Left lung (tissue), 10 donors: ENCODE data around the gene HMGCR. TPM values are rescaled to one million over a fixed set of nuclear protein-coding genes. Genes with fewer than 3 reads are reported as not detected.
"Not testable (repeated sequence)": the region's sequence is repeated elsewhere in the genome, so short reads cannot be mapped to it uniquely, and the experiment has no call there.

Source experiments
- ATAC-seq: fragments of 200-7000 bp; cut with Tn5 transposase; one replicate; pipeline ENCODE4 v1.9.1; 2020; ENCODE audit warnings: moderate library complexity
- DNase-seq, 4 donors: peaks; one replicate each; pipeline ENCODE4 v3.0.0-alpha.2; 2013 to 2020
- H3K27ac ChIP-seq, 2 donors: fragments of 200-600 bp; sonication (generic) in 1 of 2; one replicate each; pipeline versions ENCODE4 v1.5.0 to v1.8.0; 2020 to 2021
- H3K27me3 ChIP-seq, 2 donors: fragments of 200-600 bp; sonication (generic) in 1 of 2; one replicate each; pipeline versions ENCODE4 v1.5.0 to v1.8.0; 2020 to 2021
- H3K36me3 ChIP-seq, 2 donors: fragments of 200-600 bp; sonication (generic) in 1 of 2; one replicate each; pipeline versions ENCODE4 v1.5.0 to v1.8.0; 2020 to 2021
- H3K4me1 ChIP-seq, 2 donors: fragments of 200-600 bp; one replicate each; pipeline ENCODE4 v1.8.0; 2021
- H3K4me3 ChIP-seq, 2 donors: fragments of 200-600 bp; sonication (generic) in 1 of 2; one replicate each; pipeline versions ENCODE4 v1.5.0 to v1.8.0; 2020 to 2021; ENCODE audit warnings: mild to moderate bottlenecking in 1 of 2
- H3K9me3 ChIP-seq, 2 donors: fragments of 200-600 bp; sonication (generic) in 1 of 2; one replicate each; pipeline versions ENCODE4 v1.5.0 to v1.8.0; 2020 to 2021
- CTCF ChIP-seq, 2 donors: fragments of 200-600 bp; sonication (generic) in 1 of 2; IDR thresholded peaks; one replicate each; pipeline versions ENCODE4 v1.5.0 to v1.8.0; 2021; ENCODE audit warnings: antibody characterized with exemption in 2 of 2
- intact Hi-C, 2 donors: fragments of 100-400 bp; cut with DNase I; formaldehyde crosslinking; loops; one replicate each; pipeline versions ENCODE4 v1.11.2 to v1.14.2; 2022
- polyA plus RNA-seq, 6 donors: library from polyadenylated mRNA; unstranded; fragments of 120-200 nt; gene quantifications; one replicate each; pipeline ENCODE4 v1.2.1, GENCODE V29; 2013; ENCODE audit not compliant: insufficient read length in 6 of 6
- total RNA-seq, 2 donors: library from RNA; stranded (reverse); fragmentation: NEBNext Ultra II Directional; extraction: Animal tissue kit (Norgen Biotek cat#: 25700); gene quantifications; one replicate each; pipeline ENCODE4 v1.2.1, GENCODE V29; 2021
- donor health status: DM: no; HTN: yes; CAD: no.
- donor health status: DM: no; HTN: no; CAD: no.

The HMGCR gene
- total and polyA plus RNA-seq, 8 donors: 37.2 to 166 (median 54.9) TPM

DNA sequence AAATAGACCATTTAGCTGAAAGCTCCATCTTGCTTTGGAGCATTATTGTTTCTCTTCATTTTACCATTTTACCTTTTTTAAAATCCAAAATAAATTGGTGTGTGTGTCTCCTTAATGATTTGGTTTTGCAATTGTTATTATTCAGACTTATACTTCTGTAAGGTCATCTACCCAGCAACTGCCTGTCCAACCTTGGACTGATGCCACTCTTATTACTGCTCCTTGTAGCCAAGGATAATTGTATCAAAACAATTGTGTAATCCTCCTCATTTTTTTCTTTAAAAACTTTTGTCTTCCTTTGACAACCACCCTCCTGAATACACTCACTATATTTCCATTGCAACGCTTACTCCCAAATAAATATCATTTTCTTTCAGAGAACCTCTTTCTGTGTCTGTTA lies 30.3 kb upstream of the HMGCR start:
- H3K4me1 ChIP-seq: no peaks in the 10 kb centered on the region
- ATAC-seq (no peak), DNase-seq (no peak)
- H3K27me3 ChIP-seq: no peaks in the 10 kb centered on the region
- H3K36me3 ChIP-seq: no peaks in the 10 kb centered on the region
- no peak for TF ChIP-seq CTCF (IDR thresholded peaks at IDR 0.05)
- intact Hi-C loops: no loop called here
- H3K4me3 ChIP-seq: no peak overlapping the region
- no peak overlapping the region for H3K27ac ChIP-seq
- H3K9me3 ChIP-seq: no peaks in the 10 kb centered on the region

DNA sequence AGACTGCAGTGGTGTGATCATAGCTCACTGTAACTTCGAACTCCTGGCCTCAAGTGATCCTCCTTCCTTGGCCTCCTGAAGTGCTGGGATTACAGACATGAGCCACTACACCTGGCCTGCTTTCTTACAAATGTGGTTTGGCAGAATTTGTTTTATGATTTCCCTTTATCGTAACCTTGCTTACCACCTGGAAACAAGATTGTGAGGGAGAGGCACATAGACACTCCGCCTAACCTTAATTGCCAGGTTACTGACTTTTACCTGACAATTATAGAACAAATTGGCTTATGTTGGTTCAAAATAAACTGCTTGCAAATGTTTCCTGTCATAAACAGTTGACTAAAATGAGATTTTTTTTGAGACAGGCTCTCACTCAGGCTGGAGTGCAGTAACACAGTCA lies 26.8 kb upstream of the HMGCR start:
- DNase-seq: no peak
- intact Hi-C loops: no loop called here
- no peaks in the 10 kb centered on the region for H3K36me3 ChIP-seq
- no peak overlapping the region for H3K4me3 ChIP-seq
- no peaks in the 10 kb centered on the region for H3K9me3 ChIP-seq
- TF ChIP-seq CTCF (IDR thresholded peaks at IDR 0.05): no peak
- no peak for ATAC-seq
- H3K27me3 ChIP-seq: no peaks in the 10 kb centered on the region
- no peaks in the 10 kb centered on the region for H3K4me1 ChIP-seq
- no peak overlapping the region for H3K27ac ChIP-seq

DNA sequence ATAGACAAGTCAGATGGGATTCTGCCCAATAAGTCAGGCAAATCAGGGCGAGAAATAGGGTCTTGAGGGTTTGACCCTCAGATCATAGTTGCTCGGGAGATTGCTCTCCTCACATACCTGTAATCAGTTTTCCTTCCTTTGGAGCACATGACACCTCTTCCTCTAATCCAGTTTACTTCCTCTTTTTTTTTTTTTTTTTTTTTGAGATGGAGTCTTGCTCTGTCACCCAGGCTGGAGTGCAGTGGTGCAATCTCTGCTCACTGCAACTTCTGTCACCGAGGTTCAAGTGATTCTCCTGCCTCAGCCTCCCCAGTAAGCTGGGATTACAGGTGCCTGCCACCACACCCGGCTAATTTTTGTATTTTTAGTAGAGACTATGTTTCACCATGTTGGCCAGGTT lies 17.9 kb upstream of the HMGCR start:
- Histone ChIP-seq H3K4me1 (peaks cover 0 to 30% of the 10 kb centered on the region in 2 donors), H3K27ac (peak overlapping the region; percentile 19 to 97)
- intact Hi-C loops, H3K4me3 ChIP-seq, H3K36me3 ChIP-seq, H3K27me3 ChIP-seq, H3K9me3 ChIP-seq: not testable (repeated sequence)
- peak in 1 of 4 donors; percentile 38 for DNase-seq
- ATAC-seq: peak; percentile 48

DNA sequence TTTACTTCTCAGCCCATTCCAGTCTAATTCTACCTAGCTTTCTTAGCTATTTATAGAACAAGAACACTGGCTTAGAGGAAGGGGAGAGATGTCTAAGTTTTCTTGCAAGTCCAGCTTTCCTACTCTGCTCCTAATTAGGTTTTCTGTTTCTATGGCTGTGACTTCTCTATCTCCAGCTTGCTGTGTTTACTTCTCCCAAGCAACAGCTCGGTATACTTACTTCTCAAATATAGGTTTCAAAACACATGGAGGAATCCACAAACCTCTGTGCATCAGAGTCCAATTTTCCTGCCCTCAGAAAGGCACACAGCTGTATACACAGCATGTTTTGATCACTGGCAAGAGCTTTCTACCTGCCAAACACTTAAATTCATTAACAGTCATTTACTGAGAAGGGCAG lies 17.4 kb upstream of the HMGCR start:
- peak overlapping the region; percentile 19 to 97 for H3K27ac ChIP-seq
- DNase-seq: no peak
- no peaks in the 10 kb centered on the region for H3K36me3 ChIP-seq
- no peaks in the 10 kb centered on the region for H3K27me3 ChIP-seq
- peaks cover 0 to 33% of the 10 kb centered on the region in 2 donors for H3K4me1 ChIP-seq
- ATAC-seq: peak; percentile 58
- intact Hi-C loops: no loop called here
- TF ChIP-seq CTCF (IDR thresholded peaks at IDR 0.05): no peak
- H3K4me3 ChIP-seq: no peak overlapping the region
- no peaks in the 10 kb centered on the region for H3K9me3 ChIP-seq

- H3K27ac ChIP-seq: peak overlapping the region in 1 of 2 donors; percentile 97
- H3K9me3 ChIP-seq: no peaks in the 10 kb centered on the region
- H3K36me3 ChIP-seq: no peaks in the 10 kb centered on the region
- H3K4me3 ChIP-seq: no peak overlapping the region
- H3K4me1 ChIP-seq: peaks cover 0 to 33% of the 10 kb centered on the region in 2 donors
- DNase-seq (no peak), ATAC-seq (peak; percentile 53)
- no peaks in the 10 kb centered on the region for H3K27me3 ChIP-seq
- no peak for TF ChIP-seq CTCF (IDR thresholded peaks at IDR 0.05)
- intact Hi-C loops: no loop called here
Measured at GRCh38 chr5:75320371-75320770, 16.6 kb upstream of the HMGCR start.

DNA sequence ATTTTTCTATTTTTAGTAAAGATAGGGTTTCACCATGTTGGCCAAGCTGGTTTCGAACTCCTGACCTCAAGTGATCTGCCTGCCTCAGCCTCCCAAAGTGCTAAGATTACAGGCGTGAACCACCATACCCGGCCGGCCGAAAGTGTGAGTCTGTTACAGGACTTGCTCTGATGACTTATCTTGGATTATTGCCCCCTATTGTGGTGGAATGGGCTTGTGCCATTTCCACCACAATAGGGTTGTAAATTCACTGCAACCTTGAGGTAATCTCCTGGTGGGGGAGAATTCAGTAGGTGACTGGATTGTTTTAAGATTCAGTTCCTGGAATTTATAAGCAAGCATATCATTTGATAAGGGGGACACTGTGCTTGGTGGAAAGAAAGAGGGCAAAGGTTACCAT lies 15.0 kb upstream of the HMGCR start:
- no peaks in the 10 kb centered on the region for H3K36me3 ChIP-seq
- H3K4me3 ChIP-seq: no peak overlapping the region
- H3K27me3 ChIP-seq: no peaks in the 10 kb centered on the region
- H3K27ac ChIP-seq: no peak overlapping the region
- ATAC-seq (no peak), DNase-seq (no peak)
- intact Hi-C loops: no loop called here
- H3K4me1 ChIP-seq: peaks cover 0 to 33% of the 10 kb centered on the region in 2 donors
- H3K9me3 ChIP-seq: no peaks in the 10 kb centered on the region
- TF ChIP-seq CTCF (IDR thresholded peaks at IDR 0.05): no peak
